ENCODE results near the gene VPS33A. TPM values are rescaled to one million over a fixed set of nuclear protein-coding genes. Genes with fewer than 3 reads are reported as not detected.

VPS33A gene
- total and polyA plus RNA-seq, 2 of the 13 experiments (the other 11 are each of a cell fraction or from before 2014, with no cell fraction given), result 11.0 to 43.6 TPM

DNA sequence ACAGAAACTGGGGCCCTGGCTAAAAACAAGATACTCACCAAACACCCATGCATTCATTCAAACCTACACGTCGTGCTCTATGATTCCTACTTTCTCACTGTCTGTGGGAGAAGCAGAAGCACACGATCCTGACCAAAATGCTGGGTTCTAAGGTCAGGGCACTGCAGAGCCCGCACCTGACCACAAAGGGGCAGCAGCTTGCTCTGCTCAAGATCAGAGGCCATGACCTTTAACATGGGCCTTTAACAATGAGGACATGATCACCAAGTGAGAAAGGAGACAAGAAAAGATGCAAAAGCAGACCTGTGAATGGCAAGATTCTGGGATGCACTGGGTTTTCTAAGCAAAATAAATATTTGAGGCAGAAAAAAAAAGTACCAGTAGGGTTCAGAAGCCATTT is 40.1 kb upstream of the VPS33A start (continued):
- TF ChIP-seq ZNF546 (CRISPR knock-in tag; conservative IDR thresholded peaks at IDR 0.05) (no peak), ZFY (CRISPR knock-in tag; IDR thresholded peaks at IDR 0.05) (no peak), TCF7 (IDR thresholded peaks at IDR 0.05; ENCODE audit: low read depth) (no peak), ZMYM4 (CRISPR knock-in tag; IDR thresholded peaks at IDR 0.05) (0 out of 2 replicates have a peak, but pooled peaks have one; percentile 16), EHMT2 (IDR thresholded peaks at IDR 0.05; ENCODE audit: borderline replicate concordance, low read depth, low read length) (no peak), HNF4G (IDR thresholded peaks at IDR 0.05; ENCODE audit: borderline replicate concordance, low read depth, low read length) (0 out of 2 replicates have a peak, but pooled peaks have one; percentile 15), HNF4G (CRISPR knock-in tag; IDR thresholded peaks at IDR 0.05; ENCODE audit: borderline replicate concordance, low read depth) (no peak), NR2F1 (CRISPR knock-in tag; IDR thresholded peaks at IDR 0.05) (peak; percentile 92 to 96), NR2F6 (IDR thresholded peaks at IDR 0.05) (peak; percentile 98), NR2F6 (CRISPR knock-in tag; IDR thresholded peaks at IDR 0.05) (peak; percentile 98), YEATS4 (CRISPR knock-in tag; IDR thresholded peaks at IDR 0.05; ENCODE audit: borderline replicate concordance) (no peak), FIP1L1 (IDR thresholded peaks at IDR 0.05; ENCODE audit: borderline replicate concordance, insufficient read depth, low read depth, low read length) (no peak), ZNF598 (CRISPR knock-in tag; IDR thresholded peaks at IDR 0.05; ENCODE audit: borderline replicate concordance) (no peak), MAFG (CRISPR knock-in tag; IDR thresholded peaks at IDR 0.05) (no peak)
- TF ChIP-seq, protein P1, sequence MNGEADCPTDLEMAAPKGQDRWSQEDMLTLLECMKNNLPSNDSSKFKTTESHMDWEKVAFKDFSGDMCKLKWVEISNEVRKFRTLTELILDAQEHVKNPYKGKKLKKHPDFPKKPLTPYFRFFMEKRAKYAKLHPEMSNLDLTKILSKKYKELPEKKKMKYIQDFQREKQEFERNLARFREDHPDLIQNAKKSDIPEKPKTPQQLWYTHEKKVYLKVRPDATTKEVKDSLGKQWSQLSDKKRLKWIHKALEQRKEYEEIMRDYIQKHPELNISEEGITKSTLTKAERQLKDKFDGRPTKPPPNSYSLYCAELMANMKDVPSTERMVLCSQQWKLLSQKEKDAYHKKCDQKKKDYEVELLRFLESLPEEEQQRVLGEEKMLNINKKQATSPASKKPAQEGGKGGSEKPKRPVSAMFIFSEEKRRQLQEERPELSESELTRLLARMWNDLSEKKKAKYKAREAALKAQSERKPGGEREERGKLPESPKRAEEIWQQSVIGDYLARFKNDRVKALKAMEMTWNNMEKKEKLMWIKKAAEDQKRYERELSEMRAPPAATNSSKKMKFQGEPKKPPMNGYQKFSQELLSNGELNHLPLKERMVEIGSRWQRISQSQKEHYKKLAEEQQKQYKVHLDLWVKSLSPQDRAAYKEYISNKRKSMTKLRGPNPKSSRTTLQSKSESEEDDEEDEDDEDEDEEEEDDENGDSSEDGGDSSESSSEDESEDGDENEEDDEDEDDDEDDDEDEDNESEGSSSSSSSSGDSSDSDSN (CRISPR knock-in tag; IDR thresholded peaks at IDR 0.05), result no peak

Data from HepG2 (cell line).